Muscle layer of colon (tissue), 2 donors: ENCODE results near the gene FAIM2.

Experiments used
- H3K27ac ChIP-seq: one replicate; pipeline ENCODE4 v1.7.0; 2013; ENCODE audit warnings: low read depth, mild to moderate bottlenecking, low read length, moderate library complexity
- H3K27me3 ChIP-seq, 2 donors: one replicate each; pipeline ENCODE4 v1.7.0; 2013; ENCODE audit warnings: low read length in 2 of 2, mild to moderate bottlenecking in 2 of 2; ENCODE audit not compliant: insufficient read depth in 2 of 2, control insufficient read depth in 1 of 2
- H3K36me3 ChIP-seq: one replicate; pipeline ENCODE4 v1.7.0; 2013; ENCODE audit warnings: mild to moderate bottlenecking, low read length; ENCODE audit not compliant: insufficient read depth
- H3K4me1 ChIP-seq: one replicate; pipeline ENCODE4 v1.7.0; 2013; ENCODE audit warnings: mild to moderate bottlenecking, low read length; ENCODE audit not compliant: insufficient read depth
- H3K4me3 ChIP-seq, 2 donors: one replicate each; pipeline ENCODE4 v1.7.0; 2013; ENCODE audit warnings: low read length in 2 of 2, low read depth in 1 of 2, mild to moderate bottlenecking in 1 of 2, moderate library complexity in 1 of 2
- H3K9ac ChIP-seq: one replicate; pipeline ENCODE4 v1.7.0; 2013; ENCODE audit warnings: low read length
- H3K9me3 ChIP-seq: one replicate; pipeline ENCODE4 v1.7.0; 2013; ENCODE audit warnings: mild to moderate bottlenecking, low read length
- donor health status: abdominal sarcoma.
- donor health status: Adenocarcinoma of cecum.

FAIM2 gene

DNA sequence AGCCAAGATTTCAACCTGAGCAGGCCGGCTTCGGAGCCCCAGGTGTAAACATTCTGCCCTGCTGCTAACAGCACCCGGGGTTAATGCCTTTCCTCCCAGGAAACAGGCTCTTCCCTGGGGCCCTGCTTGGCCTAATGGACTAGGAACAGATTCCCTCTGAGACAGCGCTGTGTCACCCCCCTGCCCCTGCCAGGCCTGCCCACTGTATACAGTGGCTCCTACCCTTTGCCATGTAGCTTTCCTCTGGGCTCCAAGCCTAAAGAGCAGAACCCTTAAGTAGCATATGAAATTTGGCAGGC, 32.5 kb downstream of the FAIM2 start:
- H3K27me3 ChIP-seq, result no peaks in the 10 kb centered on the region
- H3K9me3 ChIP-seq, result no peaks in the 10 kb centered on the region
- H3K4me1 ChIP-seq, result peaks cover 17% of the 10 kb centered on the region
- no peak overlapping the region for H3K9ac ChIP-seq
- H3K27ac ChIP-seq, result no peak overlapping the region
- H3K36me3 ChIP-seq, result no peaks in the 10 kb centered on the region
- no peak overlapping the region for H3K4me3 ChIP-seq

- peaks cover 17% of the 10 kb centered on the region for H3K4me1 ChIP-seq
- no peak overlapping the region for H3K4me3 ChIP-seq
- H3K27me3 ChIP-seq, result no peaks in the 10 kb centered on the region
- H3K36me3 ChIP-seq, result no peaks in the 10 kb centered on the region
- H3K9ac ChIP-seq, result no peak overlapping the region
- no peak overlapping the region for H3K27ac ChIP-seq
- H3K9me3 ChIP-seq, result no peaks in the 10 kb centered on the region
These were observed 33.0 kb downstream of the FAIM2 start for GRCh38 chr12:49870501-49871262.

DNA sequence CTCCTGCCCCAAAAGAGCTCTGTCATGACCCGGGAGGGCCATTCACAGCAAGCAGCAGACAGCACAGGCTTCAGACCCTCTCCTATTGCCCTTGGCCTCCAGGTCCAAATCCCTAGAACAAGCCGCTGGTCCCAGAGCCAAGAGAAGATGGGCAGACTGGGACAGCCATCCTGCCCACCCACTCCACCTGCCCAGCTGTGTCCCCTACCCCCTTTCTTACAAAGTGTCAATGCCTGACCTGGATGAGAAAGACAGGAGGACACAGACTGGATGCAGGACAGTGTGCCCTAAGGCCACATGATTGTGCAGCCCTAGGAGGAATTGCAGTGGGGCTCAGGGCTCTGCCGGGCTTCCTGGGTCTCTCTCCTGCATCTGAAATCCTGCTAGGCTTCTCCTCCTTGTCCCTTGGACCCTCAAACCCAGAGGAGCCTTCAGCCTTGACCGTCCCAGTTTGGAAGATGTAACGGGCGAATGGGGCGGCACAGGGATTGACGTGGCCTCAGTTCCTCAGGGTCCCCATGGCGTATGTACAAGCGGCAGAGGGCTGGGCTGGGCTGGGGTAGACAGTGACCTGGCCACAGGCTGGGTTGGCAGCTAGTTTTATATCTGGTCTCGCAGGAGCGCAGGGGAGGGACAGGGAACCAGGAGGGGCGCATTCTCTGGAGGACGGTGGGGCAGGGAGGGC, 33.7 kb downstream of the FAIM2 start:
- Histone ChIP-seq H3K4me3 (no peak overlapping the region), H3K27me3 (no peaks in the 10 kb centered on the region), H3K9me3 (no peaks in the 10 kb centered on the region), H3K27ac (no peak overlapping the region), H3K9ac (no peak overlapping the region), H3K4me1 (peaks cover 17% of the 10 kb centered on the region), H3K36me3 (no peaks in the 10 kb centered on the region)

- no peaks in the 10 kb centered on the region for H3K9me3 ChIP-seq
- H3K9ac ChIP-seq, result no peak overlapping the region
- peaks cover 17% of the 10 kb centered on the region for H3K4me1 ChIP-seq
- H3K36me3 ChIP-seq, result no peaks in the 10 kb centered on the region
- H3K4me3 ChIP-seq, result no peak overlapping the region
- no peak overlapping the region for H3K27ac ChIP-seq
- H3K27me3 ChIP-seq, result no peaks in the 10 kb centered on the region
These were observed 34.5 kb downstream of the FAIM2 start for GRCh38 chr12:49868952-49869815.

DNA sequence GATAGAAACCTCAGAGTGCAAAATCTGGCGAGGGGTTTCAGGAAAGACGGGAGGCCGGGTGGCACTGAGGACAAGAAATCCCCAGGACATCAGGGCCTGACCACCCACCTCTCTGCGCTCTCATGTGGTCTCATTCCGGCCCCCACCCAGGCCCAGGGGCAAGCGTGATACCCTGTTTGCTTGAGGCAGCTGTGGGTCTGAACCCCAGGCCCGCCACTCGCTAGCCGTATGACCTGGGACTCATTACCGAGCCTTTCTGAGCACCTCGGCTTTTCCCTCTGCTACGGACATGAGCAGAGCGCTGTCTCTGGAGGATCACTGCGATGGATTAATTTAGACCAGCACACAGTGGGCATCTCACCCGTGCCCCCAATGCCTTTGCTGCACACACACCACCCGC, 35.3 kb downstream of the FAIM2 start:
- Histone ChIP-seq H3K9me3 (no peaks in the 10 kb centered on the region), H3K36me3 (no peaks in the 10 kb centered on the region), H3K4me3 (no peak overlapping the region), H3K4me1 (peaks cover 17% of the 10 kb centered on the region), H3K27ac (no peak overlapping the region), H3K9ac (no peak overlapping the region), H3K27me3 (no peaks in the 10 kb centered on the region)

GRCh38 chr12:49867570-49868341, 35.9 kb downstream of the FAIM2 start:
- Histone ChIP-seq H3K4me3 (no peak overlapping the region), H3K9ac (no peak overlapping the region), H3K9me3 (no peaks in the 10 kb centered on the region), H3K4me1 (peaks cover 17% of the 10 kb centered on the region), H3K27ac (no peak overlapping the region), H3K36me3 (no peaks in the 10 kb centered on the region), H3K27me3 (no peaks in the 10 kb centered on the region)

DNA sequence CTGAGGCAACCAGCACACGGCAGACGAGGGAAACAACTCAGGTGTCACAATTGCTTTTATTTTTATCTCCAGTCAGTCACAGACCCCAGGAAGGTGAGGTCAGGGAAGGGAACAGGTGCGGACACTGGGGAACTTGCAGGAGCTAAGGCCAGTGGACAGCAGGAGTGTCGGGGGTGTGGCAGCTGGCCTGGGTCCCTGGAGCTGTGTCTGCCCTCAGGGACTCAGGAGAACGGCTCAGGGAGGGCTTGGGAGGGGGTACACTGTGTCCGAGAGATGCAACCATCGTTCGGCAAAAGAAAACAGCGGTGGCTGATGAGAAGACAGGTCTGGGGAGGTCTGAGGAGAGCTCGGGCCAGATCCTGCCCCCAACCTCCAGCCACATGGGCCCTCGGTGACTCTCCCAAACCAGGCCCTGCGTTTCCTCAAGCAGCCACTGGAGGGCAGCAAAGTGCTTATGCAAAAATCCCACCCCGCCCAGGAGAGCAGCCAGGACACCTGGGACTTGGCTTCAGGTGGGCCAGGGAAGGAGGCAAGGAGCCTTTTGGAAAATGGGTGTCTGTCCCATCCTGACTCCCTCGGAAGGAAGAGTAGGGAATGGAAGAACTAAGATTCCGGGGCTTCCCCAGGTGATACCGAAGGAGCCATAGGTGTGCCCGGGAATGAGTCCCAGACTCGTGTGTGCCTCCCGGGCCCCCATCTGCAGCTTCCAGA, 36.7 kb downstream of the FAIM2 start:
- H3K4me3 ChIP-seq, result no peak overlapping the region
- H3K27ac ChIP-seq, result no peak overlapping the region
- H3K9ac ChIP-seq, result no peak overlapping the region
- no peaks in the 10 kb centered on the region for H3K36me3 ChIP-seq
- H3K27me3 ChIP-seq, result no peaks in the 10 kb centered on the region
- no peaks in the 10 kb centered on the region for H3K9me3 ChIP-seq
- peaks cover 17% of the 10 kb centered on the region for H3K4me1 ChIP-seq

- H3K9ac ChIP-seq, result no peak overlapping the region
- no peaks in the 10 kb centered on the region for H3K36me3 ChIP-seq
- H3K4me3 ChIP-seq, result no peak overlapping the region
- no peaks in the 10 kb centered on the region for H3K27me3 ChIP-seq
- H3K9me3 ChIP-seq, result no peaks in the 10 kb centered on the region
- H3K27ac ChIP-seq, result no peak overlapping the region
- H3K4me1 ChIP-seq, result peaks cover 17% of the 10 kb centered on the region
These were observed 37.9 kb downstream of the FAIM2 start for GRCh38 chr12:49865782-49866135.

GRCh38 chr12:49865109-49865781, 38.5 kb downstream of the FAIM2 start:
- Histone ChIP-seq H3K27me3 (no peaks in the 10 kb centered on the region), H3K36me3 (no peaks in the 10 kb centered on the region), H3K9ac (no peak overlapping the region), H3K9me3 (no peaks in the 10 kb centered on the region), H3K4me1 (peaks cover 17% of the 10 kb centered on the region), H3K27ac (no peak overlapping the region), H3K4me3 (no peak overlapping the region)

GRCh38 chr12:49864798-49865090, 39.0 kb downstream of the FAIM2 start:
- H3K27ac ChIP-seq, result no peak overlapping the region
- H3K27me3 ChIP-seq, result no peaks in the 10 kb centered on the region
- H3K9me3 ChIP-seq, result no peaks in the 10 kb centered on the region
- no peak overlapping the region for H3K9ac ChIP-seq
- H3K36me3 ChIP-seq, result no peaks in the 10 kb centered on the region
- H3K4me3 ChIP-seq, result no peak overlapping the region
- peaks cover 17% of the 10 kb centered on the region for H3K4me1 ChIP-seq
